Measurements from ENCODE around the gene GRIN3A. TPM values are rescaled to one million over a fixed set of nuclear protein-coding genes. Genes with fewer than 3 reads are reported as not detected.
"Not testable (repeated sequence)": the region's sequence is repeated elsewhere in the genome, so short reads cannot be mapped to it uniquely, and the experiment has no call there.

GRIN3A gene
- total RNA-seq, 1 experiment from 2014 or later: not detected

- DNase-seq (ENCODE audit: low read depth): no peak
Measured at GRCh38 chr9:101579711-101580545, 158.5 kb downstream of the GRIN3A start.

- DNase-seq (ENCODE audit: low read depth): peak; percentile 74
Measured at GRCh38 chr9:101578378-101578777, 160.1 kb downstream of the GRIN3A start.

GRCh38 chr9:101574731-101575333, 163.6 kb downstream of the GRIN3A start:
- DNase-seq (ENCODE audit: low read depth): no peak

- DNase-seq (ENCODE audit: low read depth): no peak
Measured at GRCh38 chr9:101572316-101572715, 166.1 kb downstream of the GRIN3A start.

- DNase-seq (ENCODE audit: low read depth): no peak
Measured at GRCh38 chr9:101571114-101571513, 167.3 kb downstream of the GRIN3A start.

- no peak for DNase-seq (ENCODE audit: low read depth)
Measured at GRCh38 chr9:101569741-101570501, 168.5 kb downstream of the GRIN3A start.

- no peak for DNase-seq (ENCODE audit: low read depth)
Measured at GRCh38 chr9:101567725-101568350, 170.6 kb downstream of the GRIN3A start.

GRCh38 chr9:101566904-101567724, 171.3 kb downstream of the GRIN3A start:
- DNase-seq (ENCODE audit: low read depth): peak; percentile 29

GRCh38 chr9:101564252-101564651, 174.2 kb downstream of the GRIN3A start:
- DNase-seq (ENCODE audit: low read depth): no peak

- no peak for DNase-seq (ENCODE audit: low read depth)
Measured at GRCh38 chr9:101562966-101563365, 175.5 kb downstream of the GRIN3A start.

GRCh38 chr9:101561740-101562139, 176.7 kb downstream of the GRIN3A start:
- no peak for DNase-seq (ENCODE audit: low read depth)

GRCh38 chr9:101549472-101550098, 188.9 kb downstream of the GRIN3A start:
- not testable (repeated sequence) for DNase-seq (ENCODE audit: low read depth)

- no peak for DNase-seq (ENCODE audit: low read depth)
Measured at GRCh38 chr9:101543098-101543735, 195.2 kb downstream of the GRIN3A start.

- DNase-seq (ENCODE audit: low read depth): no peak
Measured at GRCh38 chr9:101540069-101540468, 198.4 kb downstream of the GRIN3A start.

- DNase-seq (ENCODE audit: low read depth): peak; percentile 9
Measured at GRCh38 chr9:101536938-101537337, 201.5 kb downstream of the GRIN3A start.

- no peak for DNase-seq (ENCODE audit: low read depth)
Measured at GRCh38 chr9:101536351-101536750, 202.1 kb downstream of the GRIN3A start.

- peak; percentile 100 for DNase-seq (ENCODE audit: low read depth)
Measured at GRCh38 chr9:101533334-101534204, 204.9 kb downstream of the GRIN3A start, which contains the start of gene RNF20. TSS of gene RNF20 (plus strand) at chr9:101533853. CDS start at chr9:101535424, 1,571 bp downstream.

GRCh38 chr9:101530076-101530711, 208.3 kb downstream of the GRIN3A start:
- peak; percentile 77 for DNase-seq (ENCODE audit: low read depth)
